Esophagus (tissue), 2 donors: ENCODE measurements around the gene RBM27. TPM values are rescaled to one million over a fixed set of nuclear protein-coding genes. Genes with fewer than 3 reads are reported as not detected.

Source experiments
- polyA plus RNA-seq, 2 donors: library from polyadenylated mRNA; stranded (reverse); fragments of 200-250 nt; gene quantifications; one replicate each; pipeline ENCODE4 v1.2.3, GENCODE V29; 2013
- donor health status: healthy with polysubstance abuse.
- donor health status: Bipolar disorder and iron deficiency.

Gene RBM27
- polyA plus RNA-seq, 2 donors = 4.3 to 5.1 TPM

Other genes starting within 250 kb of the RBM27 start
- under 1 TPM in 1 of 2 donors, not detected in 1; 0.22 TPM for gene PLAC8L1, start 98.0 kb upstream of the RBM27 start, polyA plus RNA-seq
- gene LARS1, start 21.0 kb upstream of the RBM27 start, polyA plus RNA-seq = 10 to 100 TPM; 22.7 to 32.3 TPM
- under 1 TPM in 1 of 2 donors, not detected in 1; 0.08 TPM for gene POU4F3, start 135.2 kb downstream of the RBM27 start, polyA plus RNA-seq
- 10 to 100 TPM; 24.8 to 40.4 TPM for gene TCERG1, start 243.7 kb downstream of the RBM27 start, polyA plus RNA-seq